Measurements from ENCODE around the gene NGF. TPM values are rescaled to one million over a fixed set of nuclear protein-coding genes. Genes with fewer than 3 reads are reported as not detected.
"Not testable (repeated sequence)": the region's sequence is repeated elsewhere in the genome, so short reads cannot be mapped to it uniquely, and the experiment has no call there.

Gene NGF
- total RNA-seq = 1.1 and 6.1 TPM in 2 replicates

DNA sequence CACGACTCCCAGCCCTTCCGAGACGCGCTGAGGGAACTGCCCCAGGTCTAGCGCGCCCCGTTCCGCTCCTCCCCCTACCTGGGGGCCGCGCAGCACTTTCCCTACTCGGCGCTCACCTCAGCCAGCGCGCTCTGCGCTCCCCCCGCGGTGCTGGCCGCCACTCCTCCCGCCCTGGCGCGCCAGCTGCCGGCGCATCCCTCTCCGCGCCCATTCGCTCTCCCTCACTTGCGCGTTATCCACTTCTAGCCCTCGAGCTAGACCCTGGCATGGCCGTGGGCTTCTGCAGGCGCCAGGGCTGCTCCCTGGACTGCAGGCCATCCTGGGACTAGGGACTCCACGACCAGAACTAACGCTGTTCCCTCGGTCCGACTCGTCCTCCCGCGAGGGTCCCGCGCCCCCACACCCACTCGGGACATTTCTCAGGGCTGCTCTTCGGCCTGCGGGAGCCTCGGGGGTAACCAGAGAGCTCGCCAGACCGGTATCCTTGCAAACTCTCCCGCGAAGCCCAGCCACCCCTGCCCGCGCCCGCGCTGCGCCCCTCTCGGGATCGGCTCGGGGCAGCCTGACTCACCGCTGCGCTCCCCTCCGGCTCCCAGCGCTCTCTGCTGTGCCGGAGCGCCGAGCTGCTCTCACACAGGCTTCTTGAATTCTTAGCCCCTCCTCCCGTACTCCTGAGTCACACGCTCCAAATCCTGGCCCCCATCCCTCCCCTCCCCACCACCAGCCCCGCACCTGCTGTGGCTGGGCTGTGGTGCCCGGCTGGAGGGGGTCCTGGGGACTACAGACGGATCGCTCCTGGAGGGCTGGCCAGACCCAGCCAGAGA lies at the start of gene NGF:
TSS of gene NGF (minus strand) at position 617 of the 824 bp plus-strand sequence. CDS start 51,454 bp downstream, outside the sequence.
- Histone ChIP-seq H3K36me3 (ENCODE audit: control insufficient read depth, insufficient read depth, low read length) (no peaks in the 10 kb centered on the region), H3K27me3 (ENCODE audit: control insufficient read depth, insufficient read depth, low read length) (peaks cover 2% of the 10 kb centered on the region), H3K4me3 (ENCODE audit: low read depth, low read length) (peak within 1 kb of the TSS; percentile 38)
- DNase-seq (ENCODE audit: low read depth) = peak; percentile 56
- no peak for FAIRE-seq
- TF ChIP-seq, protein P1, sequence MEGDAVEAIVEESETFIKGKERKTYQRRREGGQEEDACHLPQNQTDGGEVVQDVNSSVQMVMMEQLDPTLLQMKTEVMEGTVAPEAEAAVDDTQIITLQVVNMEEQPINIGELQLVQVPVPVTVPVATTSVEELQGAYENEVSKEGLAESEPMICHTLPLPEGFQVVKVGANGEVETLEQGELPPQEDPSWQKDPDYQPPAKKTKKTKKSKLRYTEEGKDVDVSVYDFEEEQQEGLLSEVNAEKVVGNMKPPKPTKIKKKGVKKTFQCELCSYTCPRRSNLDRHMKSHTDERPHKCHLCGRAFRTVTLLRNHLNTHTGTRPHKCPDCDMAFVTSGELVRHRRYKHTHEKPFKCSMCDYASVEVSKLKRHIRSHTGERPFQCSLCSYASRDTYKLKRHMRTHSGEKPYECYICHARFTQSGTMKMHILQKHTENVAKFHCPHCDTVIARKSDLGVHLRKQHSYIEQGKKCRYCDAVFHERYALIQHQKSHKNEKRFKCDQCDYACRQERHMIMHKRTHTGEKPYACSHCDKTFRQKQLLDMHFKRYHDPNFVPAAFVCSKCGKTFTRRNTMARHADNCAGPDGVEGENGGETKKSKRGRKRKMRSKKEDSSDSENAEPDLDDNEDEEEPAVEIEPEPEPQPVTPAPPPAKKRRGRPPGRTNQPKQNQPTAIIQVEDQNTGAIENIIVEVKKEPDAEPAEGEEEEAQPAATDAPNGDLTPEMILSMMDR (IDR thresholded peaks at IDR 0.05; ENCODE audit: insufficient read depth, low read length, severe bottlenecking) = no peak

GRCh38 chr1:115383455-115383854 lies 45.4 kb upstream of the NGF start:
- not testable (repeated sequence) for H3K27me3 ChIP-seq (ENCODE audit: control insufficient read depth, insufficient read depth, low read length); DNase-seq (ENCODE audit: low read depth); H3K4me3 ChIP-seq (ENCODE audit: low read depth, low read length); FAIRE-seq; H3K36me3 ChIP-seq (ENCODE audit: control insufficient read depth, insufficient read depth, low read length)

DNA sequence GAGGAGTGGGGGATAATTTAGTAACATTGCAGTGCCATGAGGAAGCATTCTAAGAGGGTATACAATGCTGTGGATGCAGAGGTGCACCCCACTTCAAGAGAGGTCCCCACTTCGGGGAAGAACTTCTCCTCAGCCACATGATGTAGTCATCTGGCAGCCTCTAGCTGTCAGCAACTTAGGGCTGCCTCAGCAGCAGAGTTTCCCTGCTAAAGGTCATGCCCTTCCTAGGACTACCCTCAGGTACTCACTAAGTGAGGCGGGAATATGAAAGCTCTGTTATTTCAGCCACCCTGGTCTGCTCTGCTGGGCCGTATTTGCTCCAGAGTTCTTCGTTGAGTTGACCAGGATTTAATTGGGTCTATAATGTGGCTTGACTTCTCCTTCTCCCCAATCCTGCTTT lies 41.9 kb upstream of the NGF start:
- DNase-seq (ENCODE audit: low read depth) (no peak), FAIRE-seq (no peak)
- TF ChIP-seq, protein P1 (IDR thresholded peaks at IDR 0.05; ENCODE audit: insufficient read depth, low read length, severe bottlenecking) = no peak
- Histone ChIP-seq H3K36me3 (ENCODE audit: control insufficient read depth, insufficient read depth, low read length) (no peaks in the 10 kb centered on the region), H3K4me3 (ENCODE audit: low read depth, low read length) (no peak overlapping the region), H3K27me3 (ENCODE audit: control insufficient read depth, insufficient read depth, low read length) (no peaks in the 10 kb centered on the region)

DNA sequence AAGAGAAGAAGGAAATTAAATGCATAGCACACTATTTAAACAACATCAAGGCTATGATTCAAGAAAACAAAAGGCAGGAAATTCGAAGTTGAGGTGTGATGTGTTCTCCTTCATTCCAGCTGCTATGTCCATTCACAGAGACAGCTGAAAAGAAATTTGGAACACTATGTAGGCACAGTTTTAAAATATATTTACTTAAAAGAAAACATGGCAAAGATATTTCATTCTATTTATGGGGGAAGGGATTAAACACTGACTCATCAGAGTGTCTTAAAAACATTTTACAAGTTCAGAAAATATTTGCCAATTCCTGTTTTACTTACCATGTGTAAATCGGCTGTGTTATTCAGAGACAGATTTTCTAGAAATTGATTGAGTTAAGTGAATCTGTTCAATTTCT lies 39.4 kb upstream of the NGF start:
- H3K36me3 ChIP-seq (ENCODE audit: control insufficient read depth, insufficient read depth, low read length) = no peaks in the 10 kb centered on the region
- no peak overlapping the region for H3K4me3 ChIP-seq (ENCODE audit: low read depth, low read length)
- FAIRE-seq (no peak), DNase-seq (ENCODE audit: low read depth) (peak; percentile 47)
- TF ChIP-seq, protein P1 (IDR thresholded peaks at IDR 0.05; ENCODE audit: insufficient read depth, low read length, severe bottlenecking) = no peak
- H3K27me3 ChIP-seq (ENCODE audit: control insufficient read depth, insufficient read depth, low read length) = no peaks in the 10 kb centered on the region

DNA sequence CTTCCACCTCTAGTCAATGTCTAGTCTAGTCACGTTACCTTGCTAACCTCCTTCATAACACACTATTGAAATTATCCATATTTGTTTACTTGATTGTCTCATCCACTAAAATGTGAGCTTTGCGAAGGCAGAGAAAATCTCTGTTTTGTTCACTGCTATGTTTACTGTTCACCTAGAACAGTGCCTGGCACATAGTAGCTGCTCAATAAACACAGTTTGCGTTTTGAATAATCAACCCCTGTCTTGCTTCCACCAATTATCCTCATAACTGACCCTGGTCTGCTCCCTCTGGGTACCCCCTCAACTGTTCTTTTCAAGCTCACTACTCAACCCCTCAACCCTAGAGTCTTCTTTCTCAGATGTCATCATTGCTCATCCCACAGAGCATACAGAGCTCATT lies 36.5 kb upstream of the NGF start:
- FAIRE-seq (peak; percentile 60), DNase-seq (ENCODE audit: low read depth) (no peak)
- Histone ChIP-seq H3K4me3 (ENCODE audit: low read depth, low read length) (no peak overlapping the region), H3K27me3 (ENCODE audit: control insufficient read depth, insufficient read depth, low read length) (no peaks in the 10 kb centered on the region), H3K36me3 (ENCODE audit: control insufficient read depth, insufficient read depth, low read length) (no peaks in the 10 kb centered on the region)
- TF ChIP-seq, protein P1 (IDR thresholded peaks at IDR 0.05; ENCODE audit: insufficient read depth, low read length, severe bottlenecking) = no peak

- Histone ChIP-seq H3K27me3 (ENCODE audit: control insufficient read depth, insufficient read depth, low read length) (no peaks in the 10 kb centered on the region), H3K36me3 (ENCODE audit: control insufficient read depth, insufficient read depth, low read length) (no peaks in the 10 kb centered on the region), H3K4me3 (ENCODE audit: low read depth, low read length) (no peak overlapping the region)
- TF ChIP-seq, protein P1 (IDR thresholded peaks at IDR 0.05; ENCODE audit: insufficient read depth, low read length, severe bottlenecking) = no peak
- peak; percentile 91 for DNase-seq (ENCODE audit: low read depth)
- FAIRE-seq = peak; percentile 79
Measured at GRCh38 chr1:115373305-115373704, 35.3 kb upstream of the NGF start.
